Fibroblast of the aortic adventitia (primary cell): ENCODE results near the gene FTCD. TPM values are rescaled to one million over a fixed set of nuclear protein-coding genes. Genes with fewer than 3 reads are reported as not detected.
A peak's percentile ranks its signal among the peaks of the same experiment; 100 is the strongest.

Experiments
- DNase-seq: peaks from one replicate; pipeline ENCODE4 v3.0.0-alpha.2; 2010; ENCODE audit warnings: low read depth
- H3K4me3 ChIP-seq: 2 replicates; pipeline ENCODE4 v1.5.1; 2011; ENCODE audit warnings: low read depth, mild to moderate bottlenecking, control low read depth, low read length, moderate library complexity
- CTCF ChIP-seq: IDR thresholded peaks from 2 replicates; pipeline ENCODE4 v1.5.1; 2011; ENCODE audit warnings: mild to moderate bottlenecking, low read length, control low read depth, inconsistent platforms; ENCODE audit not compliant: insufficient read depth
- total RNA-seq: library from RNA; depleted of rRNA; stranded (reverse); fragments of >200 nt; gene quantifications from 2 replicates; pipeline ENCODE4 v1.2.3, GENCODE V29; 2012; ENCODE audit warnings: low replicate concordance

Gene FTCD
- total RNA-seq, 1 donor: 0.27 TPM

- TF ChIP-seq CTCF: no peak
- DNase-seq: no peak
- no peak overlapping the region for H3K4me3 ChIP-seq
These were observed 36.2 kb downstream of the FTCD start for GRCh38 chr21:46119144-46119636.

- TF ChIP-seq CTCF: no peak
- H3K4me3 ChIP-seq: no peak overlapping the region
- DNase-seq: no peak
These were observed 36.8 kb downstream of the FTCD start for GRCh38 chr21:46118316-46119143.

GRCh38 chr21:46117586-46118315 lies 37.6 kb downstream of the FTCD start:
- TF ChIP-seq CTCF: no peak
- no peak for DNase-seq
- H3K4me3 ChIP-seq: no peak overlapping the region

GRCh38 chr21:46116776-46117585 lies 38.4 kb downstream of the FTCD start:
- DNase-seq: peak; percentile 26
- no peak for TF ChIP-seq CTCF
- no peak overlapping the region for H3K4me3 ChIP-seq

GRCh38 chr21:46116189-46116775 lies 39.1 kb downstream of the FTCD start:
- H3K4me3 ChIP-seq: no peak overlapping the region
- TF ChIP-seq CTCF: no peak
- no peak for DNase-seq

DNA sequence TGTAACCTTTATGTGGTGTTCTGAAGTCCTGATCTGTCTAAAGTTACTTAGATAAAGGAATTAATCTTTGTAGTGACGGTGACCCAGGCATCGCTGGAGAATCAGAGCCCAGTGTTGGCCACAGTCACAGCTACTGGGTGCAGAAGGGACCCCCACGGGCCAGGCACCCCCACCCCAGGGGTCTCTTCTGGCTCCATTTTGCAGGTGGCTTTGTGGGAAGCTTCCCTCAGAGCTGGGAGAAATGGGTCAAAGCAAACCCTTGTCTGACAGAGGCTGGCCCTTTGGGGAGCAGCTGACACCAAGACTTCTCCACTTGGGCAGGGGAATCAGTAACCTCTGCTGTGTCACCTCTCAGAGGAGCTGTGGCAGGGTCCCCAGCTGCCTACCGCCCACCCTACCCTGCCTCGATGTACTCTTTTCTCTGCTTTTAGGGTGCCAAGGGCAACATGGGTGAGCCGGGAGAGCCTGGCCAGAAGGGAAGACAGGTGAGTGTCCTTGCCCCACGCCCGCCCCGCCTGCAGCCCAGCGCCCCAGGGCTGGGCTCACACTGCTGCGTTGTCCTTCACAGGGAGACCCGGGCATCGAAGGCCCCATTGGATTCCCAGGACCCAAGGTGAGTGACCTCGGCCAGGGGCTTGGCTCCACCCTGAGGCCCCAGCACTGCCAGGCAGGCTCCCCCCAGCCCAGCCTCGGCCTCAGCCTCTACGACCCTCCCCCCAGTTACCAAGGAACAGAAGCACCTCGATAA lies 39.8 kb downstream of the FTCD start:
- no peak overlapping the region for H3K4me3 ChIP-seq
- TF ChIP-seq CTCF: no peak
- no peak for DNase-seq
